H9 (cell line): Measurements from ENCODE around the gene CHST15. TPM values are rescaled to one million over a fixed set of nuclear protein-coding genes. Genes with fewer than 3 reads are reported as not detected.
A peak's percentile ranks its signal among the peaks of the same experiment; 100 is the strongest.

Experiments
- DNase-seq: peaks from one replicate; pipeline ENCODE4 v3.0.0-alpha.2; 2017
- H2AFZ ChIP-seq: one replicate; pipeline ENCODE4 v1.6.1; 2013; ENCODE audit warnings: mild to moderate bottlenecking, low read length, control low read depth, moderate library complexity
- H2AK5ac ChIP-seq: 2 replicates; pipeline ENCODE4 v1.6.1; 2013; ENCODE audit warnings: low read length, control low read depth, mixed read lengths; ENCODE audit not compliant: insufficient read length
- H2BK120ac ChIP-seq: one replicate; pipeline ENCODE4 v1.6.1; 2013; ENCODE audit warnings: low read depth, mild to moderate bottlenecking, low read length, control low read depth, inconsistent platforms; ENCODE audit not compliant: poor library complexity, severe bottlenecking
- H2BK12ac ChIP-seq: 2 replicates; pipeline ENCODE4 v1.6.1; 2013; ENCODE audit warnings: low read length, control low read depth, mixed read lengths, low read depth; ENCODE audit not compliant: insufficient read length
- H2BK15ac ChIP-seq: 2 replicates; pipeline ENCODE4 v1.6.1; 2013; ENCODE audit warnings: low read depth, low read length, control low read depth
- H2BK20ac ChIP-seq: one replicate; pipeline ENCODE4 v1.6.1; 2013; ENCODE audit warnings: low read depth, mild to moderate bottlenecking, low read length, control low read depth, inconsistent platforms; ENCODE audit not compliant: poor library complexity, severe bottlenecking
- H2BK5ac ChIP-seq: 2 replicates; pipeline ENCODE4 v1.6.1; 2013; ENCODE audit warnings: low read length, control low read depth, mixed read lengths; ENCODE audit not compliant: insufficient read length
- H3K14ac ChIP-seq: 2 replicates; pipeline ENCODE4 v1.6.1; 2013; ENCODE audit warnings: low read length, control low read depth; ENCODE audit not compliant: insufficient read depth
- H3K18ac ChIP-seq: 2 replicates; pipeline ENCODE4 v1.6.1; 2013; ENCODE audit warnings: low read depth, mild to moderate bottlenecking, mixed read lengths, low read length, control low read depth; ENCODE audit not compliant: insufficient read length
- H3K23ac ChIP-seq: 2 replicates; pipeline ENCODE4 v1.6.1; 2013; ENCODE audit warnings: low read length, control low read depth, mixed read lengths, low read depth; ENCODE audit not compliant: insufficient read length
- H3K23me2 ChIP-seq: 2 replicates; pipeline ENCODE4 v1.6.1; 2013; ENCODE audit warnings: low read depth, mild to moderate bottlenecking, mixed read lengths, low read length, control low read depth; ENCODE audit not compliant: insufficient read length, poor library complexity, severe bottlenecking
- H3K27ac ChIP-seq: 2 replicates; pipeline ENCODE4 v1.5.1; 2013; ENCODE audit warnings: low read length, control low read depth, mixed read lengths, low read depth; ENCODE audit not compliant: insufficient read length
- H3K27me3 ChIP-seq: 2 replicates; pipeline ENCODE4 v1.6.1; 2013; ENCODE audit warnings: low read length, control low read depth, inconsistent platforms; ENCODE audit not compliant: insufficient read depth
- H3K4ac ChIP-seq: 2 replicates; pipeline ENCODE4 v1.6.1; 2013; ENCODE audit warnings: low read depth, mild to moderate bottlenecking, control low read depth, inconsistent platforms, low read length, moderate library complexity
- H3K4me1 ChIP-seq: 2 replicates; pipeline ENCODE4 v1.6.1; 2013; ENCODE audit warnings: low read length, control low read depth, inconsistent platforms; ENCODE audit not compliant: insufficient read depth
- H3K4me2 ChIP-seq: 2 replicates; pipeline ENCODE4 v1.6.1; 2013; ENCODE audit warnings: low read length, control low read depth, mixed read lengths; ENCODE audit not compliant: insufficient read length, insufficient read depth
- H3K56ac ChIP-seq: 2 replicates; pipeline ENCODE4 v1.6.1; 2013; ENCODE audit warnings: low read depth, mild to moderate bottlenecking, mixed read lengths, low read length, control low read depth; ENCODE audit not compliant: insufficient read length
- H3K79me1 ChIP-seq: 2 replicates; pipeline ENCODE4 v1.6.1; 2013; ENCODE audit warnings: low read depth, mild to moderate bottlenecking, moderate library complexity, low read length, control low read depth, inconsistent platforms; ENCODE audit not compliant: insufficient read depth, poor library complexity, severe bottlenecking
- H3K79me2 ChIP-seq: 2 replicates; pipeline ENCODE4 v1.6.1; 2013; ENCODE audit warnings: low read length, control low read depth, inconsistent platforms; ENCODE audit not compliant: insufficient read depth
- H3K9ac ChIP-seq: 2 replicates; pipeline ENCODE4 v1.6.1; 2013; ENCODE audit warnings: low read length, control low read depth, mixed read lengths; ENCODE audit not compliant: insufficient read length; ENCODE audit errors: extremely low read depth
- H3K9me3 ChIP-seq: one replicate; pipeline ENCODE4 v1.6.1; 2013; ENCODE audit warnings: low read depth, low read length, inconsistent platforms; ENCODE audit not compliant: control insufficient read depth
- H3T11ph ChIP-seq: one replicate; pipeline ENCODE4 v1.6.1; 2013; ENCODE audit warnings: mild to moderate bottlenecking, low read length, control low read depth, inconsistent platforms
- H4K20me1 ChIP-seq: one replicate; pipeline ENCODE4 v1.6.1; 2013; ENCODE audit not compliant: control insufficient read depth, insufficient read length, insufficient read depth
- H4K5ac ChIP-seq: 2 replicates; pipeline ENCODE4 v1.6.1; 2013; ENCODE audit warnings: low read depth, mild to moderate bottlenecking, mixed read lengths, low read length, control low read depth; ENCODE audit not compliant: insufficient read length
- H4K8ac ChIP-seq: replicated peaks from 2 replicates; pipeline ENCODE4 v1.6.1; 2013; ENCODE audit warnings: low read length, control low read depth, mixed read lengths, low read depth; ENCODE audit not compliant: insufficient read length
- H4K91ac ChIP-seq: 2 replicates; pipeline ENCODE4 v1.6.1; 2013; ENCODE audit warnings: low read depth, mild to moderate bottlenecking, moderate library complexity, mixed read lengths, low read length, control low read depth; ENCODE audit not compliant: insufficient read length
- H3K27ac Mint-ChIP-seq, 3 experiments: 2 replicates in 2 of 3; 3 replicates in 1 of 3; pipeline ENCODE4 v1.8.0; 2020 to 2021; ENCODE audit warnings: mixed read lengths in 3 of 3, mild to moderate bottlenecking in 1 of 3, moderate library complexity in 1 of 3
- H3K27me3 Mint-ChIP-seq: 2 replicates; pipeline ENCODE4 v1.8.0; 2021; ENCODE audit warnings: low read depth, mild to moderate bottlenecking, moderate library complexity, mixed read lengths
- H3K36me3 Mint-ChIP-seq, 3 experiments: 2 replicates in 2 of 3; 3 replicates in 1 of 3; pipeline ENCODE4 v1.8.0; 2020 to 2021; ENCODE audit warnings: low read depth in 3 of 3, mixed read lengths in 3 of 3; ENCODE audit not compliant: insufficient read depth in 1 of 3
- H3K4me1 Mint-ChIP-seq, 2 experiments: 2 replicates each; pipeline ENCODE4 v1.8.0; 2020; ENCODE audit warnings: mixed read lengths in 2 of 2
- H3K4me3 Mint-ChIP-seq, 2 experiments: 2 replicates in 1 of 2; 3 replicates in 1 of 2; pipeline ENCODE4 v1.8.0; 2020 to 2021; ENCODE audit warnings: mild to moderate bottlenecking in 2 of 2, mixed read lengths in 2 of 2, moderate library complexity in 1 of 2
- H3K9me3 Mint-ChIP-seq, 2 experiments: 2 replicates in 1 of 2; 3 replicates in 1 of 2; pipeline ENCODE4 v1.8.0; 2020; ENCODE audit warnings: mild to moderate bottlenecking in 2 of 2, mixed read lengths in 2 of 2, moderate library complexity in 1 of 2
- WGBS: extraction: QIAGEN DNeasy Blood & Tissue Kit; methylation state at CpG from one replicate; pipeline ENCODE4 v1.1.7; 2013; ENCODE audit warnings: missing lambda C conversion rate, low lambda C conversion rate, mixed read lengths; ENCODE audit not compliant: insufficient read length; ENCODE audit errors: extremely low coverage; 5-methylcytosine and 5-hydroxymethylcytosine counted together
- total RNA-seq: library from RNA; stranded (reverse); gene quantifications from 2 replicates; pipeline ENCODE4 v1.2.1, GENCODE V29; 2021
- TF ChIP-seq, protein P1 (sequence below): fragments of 200-600 bp; sonication (generic); conservative IDR thresholded peaks from 3 replicates; pipeline ENCODE4 v1.8.0; 2021; ENCODE audit warnings: antibody characterized with exemption, mild to moderate bottlenecking

CHST15 gene
- total RNA-seq, 1 experiment from 2014 or later = 8.7 TPM

DNA sequence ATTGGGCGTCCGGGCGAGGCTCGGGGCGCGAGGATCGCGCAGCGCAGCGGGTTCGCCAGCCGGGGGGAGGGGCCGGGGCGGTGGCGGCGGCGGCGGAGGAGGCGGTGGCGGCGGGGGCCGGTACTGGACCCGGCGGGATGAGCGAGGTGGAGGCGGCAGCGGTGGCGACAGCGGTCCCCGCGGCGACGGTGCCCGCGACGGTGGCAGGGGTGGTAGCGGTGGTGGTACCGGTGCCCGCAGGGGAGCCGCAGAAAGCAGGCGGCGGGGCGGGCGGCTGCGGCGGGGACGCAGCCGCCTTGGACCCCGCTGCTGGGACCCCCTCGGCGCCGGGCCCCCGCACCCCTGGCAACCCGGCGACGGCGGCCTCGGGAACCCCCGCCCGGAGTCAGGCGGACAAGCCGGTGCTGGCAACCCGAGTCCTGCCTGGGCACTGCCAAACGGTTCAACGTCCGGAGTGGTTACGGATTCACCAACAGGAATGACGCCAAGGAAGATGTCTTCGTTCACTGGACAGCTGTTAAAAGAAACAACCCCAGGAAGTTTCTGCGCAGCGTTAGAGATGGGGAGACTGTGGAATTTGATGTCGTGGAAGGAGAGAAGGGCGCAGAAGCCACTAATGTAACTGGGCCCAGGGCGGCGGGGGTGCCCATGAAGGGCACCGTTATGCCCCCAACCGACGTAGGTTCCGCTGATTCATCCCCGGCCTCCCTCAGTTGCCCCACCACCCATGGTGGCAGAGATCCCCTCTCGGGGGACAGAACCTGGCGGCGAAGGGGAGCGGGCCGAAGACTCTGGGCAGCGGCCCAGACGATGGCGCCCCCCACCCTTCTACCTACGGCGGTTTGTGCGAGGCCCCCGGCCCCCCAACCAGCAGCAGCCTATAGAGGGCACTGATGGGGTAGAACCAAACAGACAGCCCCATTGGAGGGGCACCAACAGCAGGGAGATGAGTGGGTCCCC lies 101.5 kb downstream of the CHST15 start:
- H2BK12ac ChIP-seq = no peak overlapping the region
- TF ChIP-seq, protein P1, sequence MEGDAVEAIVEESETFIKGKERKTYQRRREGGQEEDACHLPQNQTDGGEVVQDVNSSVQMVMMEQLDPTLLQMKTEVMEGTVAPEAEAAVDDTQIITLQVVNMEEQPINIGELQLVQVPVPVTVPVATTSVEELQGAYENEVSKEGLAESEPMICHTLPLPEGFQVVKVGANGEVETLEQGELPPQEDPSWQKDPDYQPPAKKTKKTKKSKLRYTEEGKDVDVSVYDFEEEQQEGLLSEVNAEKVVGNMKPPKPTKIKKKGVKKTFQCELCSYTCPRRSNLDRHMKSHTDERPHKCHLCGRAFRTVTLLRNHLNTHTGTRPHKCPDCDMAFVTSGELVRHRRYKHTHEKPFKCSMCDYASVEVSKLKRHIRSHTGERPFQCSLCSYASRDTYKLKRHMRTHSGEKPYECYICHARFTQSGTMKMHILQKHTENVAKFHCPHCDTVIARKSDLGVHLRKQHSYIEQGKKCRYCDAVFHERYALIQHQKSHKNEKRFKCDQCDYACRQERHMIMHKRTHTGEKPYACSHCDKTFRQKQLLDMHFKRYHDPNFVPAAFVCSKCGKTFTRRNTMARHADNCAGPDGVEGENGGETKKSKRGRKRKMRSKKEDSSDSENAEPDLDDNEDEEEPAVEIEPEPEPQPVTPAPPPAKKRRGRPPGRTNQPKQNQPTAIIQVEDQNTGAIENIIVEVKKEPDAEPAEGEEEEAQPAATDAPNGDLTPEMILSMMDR = no peak
- no peak overlapping the region for H3K27ac Mint-ChIP-seq
- no peaks in the 10 kb centered on the region for H4K20me1 ChIP-seq
- no peak overlapping the region for H2BK15ac ChIP-seq
- no peak overlapping the region for H3K9ac ChIP-seq
- H2AFZ ChIP-seq = no peak overlapping the region
- peaks cover 0 to 3% of the 10 kb centered on the region in 2 experiments; a peak in 1 of 5 replicates for H3K9me3 Mint-ChIP-seq
- no peak overlapping the region for H3T11ph ChIP-seq
- peaks cover 6% of the 10 kb centered on the region for H3K23me2 ChIP-seq
- H3K14ac ChIP-seq = no peak overlapping the region
- no peak overlapping the region for H3K27ac ChIP-seq
- H3K27me3 Mint-ChIP-seq = peaks cover 68% of the 10 kb centered on the region
- no CpG with 5 or more reads among the region's 92 CpGs for WGBS
- H2BK120ac ChIP-seq = no peak overlapping the region
- H3K79me2 ChIP-seq = no peaks in the 10 kb centered on the region
- H4K8ac ChIP-seq = no peak overlapping the region
- no peak overlapping the region for H3K56ac ChIP-seq
- H3K4me1 ChIP-seq = no peaks in the 10 kb centered on the region
- no peaks in the 10 kb centered on the region for H3K79me1 ChIP-seq
- no peak overlapping the region for H3K18ac ChIP-seq
- H4K91ac ChIP-seq = no peak overlapping the region
- no peaks in the 10 kb centered on the region; the same call in 1 of the 2 replicates for H3K27me3 ChIP-seq
- H2AK5ac ChIP-seq = no peak overlapping the region
- peaks cover 11 to 23% of the 10 kb centered on the region in 2 experiments for H3K4me1 Mint-ChIP-seq
- H3K23ac ChIP-seq = no peak overlapping the region
- no peak overlapping the region for H3K4ac ChIP-seq
- no peak for DNase-seq
- peaks cover 0 to 2% (median 0%) of the 10 kb centered on the region in 3 experiments; a peak in 1 of 7 replicates for H3K36me3 Mint-ChIP-seq
- no peaks in the 10 kb centered on the region for H3K9me3 ChIP-seq
- no peak overlapping the region for H3K4me2 ChIP-seq
- no peak overlapping the region for H2BK20ac ChIP-seq
- H3K4me3 Mint-ChIP-seq = peak overlapping the region; percentile 48 to 68; a peak in 3 of 5 replicates
- H4K5ac ChIP-seq = no peak overlapping the region
- H2BK5ac ChIP-seq = no peak overlapping the region
